Epithelial cell of proximal tubule (primary cell): ENCODE results near the gene B9D1. TPM values are rescaled to one million over a fixed set of nuclear protein-coding genes. Genes with fewer than 3 reads are reported as not detected.

Experiments used
- DNase-seq: peaks from one replicate; pipeline ENCODE4 v3.0.0-alpha.2; 2011; ENCODE audit warnings: low read depth
- H3K4me3 ChIP-seq: 2 replicates; pipeline ENCODE4 v1.5.1; 2011; ENCODE audit warnings: low read depth, mild to moderate bottlenecking, low read length
- CTCF ChIP-seq: conservative IDR thresholded peaks from 2 replicates; pipeline ENCODE4 v1.5.1; 2012; ENCODE audit warnings: low read depth, mild to moderate bottlenecking, low read length
- total RNA-seq: library from RNA; depleted of rRNA; stranded (reverse); fragments of >200 nt; gene quantifications from 2 replicates; pipeline ENCODE4 v1.2.3, GENCODE V29; 2015

B9D1 gene
- total RNA-seq, 1 donor from 2014 or later = 44.2 TPM

GRCh38 chr17:19369107-19369778, 6.7 kb upstream of the B9D1 start:
- H3K4me3 ChIP-seq = no peak overlapping the region
- DNase-seq = no peak
- no peak for TF ChIP-seq CTCF

- H3K4me3 ChIP-seq = no peak overlapping the region
- no peak for DNase-seq
- TF ChIP-seq CTCF = no peak
Observed at GRCh38 chr17:19368229-19368628, 5.7 kb upstream of the B9D1 start.

- no peak for TF ChIP-seq CTCF
- no peak overlapping the region for H3K4me3 ChIP-seq
- no peak for DNase-seq
Observed at GRCh38 chr17:19366637-19366972, 4.1 kb upstream of the B9D1 start.

- no peak for TF ChIP-seq CTCF
- H3K4me3 ChIP-seq = no peak overlapping the region
- no peak for DNase-seq
Observed at GRCh38 chr17:19365833-19366636, 3.5 kb upstream of the B9D1 start.

GRCh38 chr17:19365499-19365817, 2.9 kb upstream of the B9D1 start:
- DNase-seq = no peak
- TF ChIP-seq CTCF = no peak
- no peak overlapping the region for H3K4me3 ChIP-seq

- TF ChIP-seq CTCF = no peak
- DNase-seq = no peak
- H3K4me3 ChIP-seq = no peak overlapping the region
Observed at GRCh38 chr17:19364699-19365498, 2.4 kb upstream of the B9D1 start.
